Measurements from ENCODE around the gene EXOC8. TPM values are rescaled to one million over a fixed set of nuclear protein-coding genes. Genes with fewer than 3 reads are reported as not detected.
"Not testable (repeated sequence)": the region's sequence is repeated elsewhere in the genome, so short reads cannot be mapped to it uniquely, and the experiment has no call there.

The EXOC8 gene
- total and polyA plus RNA-seq, 12 donors, result 2.4 to 21.1 (median 14.1) TPM

GRCh38 chr1:231354330-231355020 lies 16.8 kb upstream of the EXOC8 start:
- Histone ChIP-seq H3K4me1 (replicated peaks in 1 of 2) (peaks cover 0 to 11% of the 10 kb centered on the region in 2 donors), H3K4me3 (no peak overlapping the region), H3K36me3 (replicated peaks in 1 of 2) (peaks cover 0 to 24% of the 10 kb centered on the region in 2 donors), H3K27ac (no peak overlapping the region), H3K9me3 (replicated peaks in 1 of 3) (no peaks in the 10 kb centered on the region), H3K27me3 (no peaks in the 10 kb centered on the region)
- DNase-seq, result no peak
- intact Hi-C loops (cut with DNase I), result loop anchor here (5.0 to 10.0 kb wide), 2 partner anchors 230 to 238 kb away; no protein-coding TSS in a partner anchor
- WGBS, 4 donors, result 87 to 94% (median 91%) methylated on average over 5 of the region's 5 CpGs
- TF ChIP-seq CTCF (IDR thresholded peaks at IDR 0.05) (no peak), POLR2A (IDR thresholded peaks at IDR 0.05) (no peak)

- WGBS, 4 donors, result 60 to 78% (median 72%) methylated on average over 2 of the region's 2 CpGs
- peaks cover 0 to 9% of the 10 kb centered on the region in 2 donors for H3K4me1 ChIP-seq (replicated peaks in 1 of 2)
- intact Hi-C loops (cut with DNase I), result loop anchor here in 1 of 2 donors (10.0 kb wide), 1 partner anchor 232 kb away; no protein-coding TSS in a partner anchor
- TF ChIP-seq CTCF (IDR thresholded peaks at IDR 0.05), result no peak
- no peak for TF ChIP-seq POLR2A (IDR thresholded peaks at IDR 0.05)
- H3K27me3 ChIP-seq, result no peaks in the 10 kb centered on the region
- no peak overlapping the region for H3K4me3 ChIP-seq
- no peak for DNase-seq
- H3K9me3 ChIP-seq (replicated peaks in 1 of 3), result no peaks in the 10 kb centered on the region
- no peak overlapping the region for H3K27ac ChIP-seq
- H3K36me3 ChIP-seq (replicated peaks in 1 of 2), result peaks cover 0 to 33% of the 10 kb centered on the region in 2 donors
Measured at GRCh38 chr1:231353086-231353485, 15.4 kb upstream of the EXOC8 start.

- intact Hi-C loops (cut with DNase I), result loop anchor here in 1 of 2 donors (10.0 kb wide), 1 partner anchor 233 kb away; no protein-coding TSS in a partner anchor
- Histone ChIP-seq H3K27ac (no peak overlapping the region), H3K4me1 (replicated peaks in 1 of 2) (no peaks in the 10 kb centered on the region), H3K36me3 (replicated peaks in 1 of 2) (peaks cover 0 to 38% of the 10 kb centered on the region in 2 donors), H3K4me3 (no peak overlapping the region), H3K9me3 (replicated peaks in 1 of 3) (no peaks in the 10 kb centered on the region), H3K27me3 (no peaks in the 10 kb centered on the region)
- 60 to 79% (median 66%) methylated on average over 2 of the region's 2 CpGs for WGBS, 4 donors
- DNase-seq, result no peak
- no peak for TF ChIP-seq CTCF (IDR thresholded peaks at IDR 0.05)
- no peak for TF ChIP-seq POLR2A (IDR thresholded peaks at IDR 0.05)
Measured at GRCh38 chr1:231351816-231352215, 14.2 kb upstream of the EXOC8 start.

- H3K27me3 ChIP-seq; H3K9me3 ChIP-seq (replicated peaks in 1 of 3); DNase-seq; H3K4me3 ChIP-seq; intact Hi-C loops (cut with DNase I); H3K27ac ChIP-seq; H3K4me1 ChIP-seq (replicated peaks in 1 of 2): not testable (repeated sequence)
- 87 to 98% (median 97%) methylated on average over 1 of the region's 1 CpG for WGBS, 4 donors
- peaks cover 0 to 38% of the 10 kb centered on the region in 2 donors for H3K36me3 ChIP-seq (replicated peaks in 1 of 2)
Measured at GRCh38 chr1:231348856-231349255, 11.2 kb upstream of the EXOC8 start.

- Histone ChIP-seq H3K4me3 (no peak overlapping the region), H3K4me1 (replicated peaks in 1 of 2) (no peaks in the 10 kb centered on the region), H3K9me3 (replicated peaks in 1 of 3) (no peaks in the 10 kb centered on the region), H3K27me3 (no peaks in the 10 kb centered on the region), H3K27ac (no peak overlapping the region), H3K36me3 (replicated peaks in 1 of 2) (peaks cover 0 to 38% of the 10 kb centered on the region in 2 donors)
- intact Hi-C loops (cut with DNase I), result no loop called here
- TF ChIP-seq CTCF (IDR thresholded peaks at IDR 0.05) (no peak), POLR2A (IDR thresholded peaks at IDR 0.05) (no peak)
- 96 to 98% (median 97%) methylated on average over 4 of the region's 4 CpGs for WGBS, 4 donors
- no peak for DNase-seq
Measured at GRCh38 chr1:231348442-231348841, 10.8 kb upstream of the EXOC8 start.
